H1 (cell line): ENCODE data around the gene GID8. TPM values are rescaled to one million over a fixed set of nuclear protein-coding genes. Genes with fewer than 3 reads are reported as not detected.

Experiments
- CTCF ChIA-PET: fragments of 300-600 bp; sonication (Branson Sonifier 250); formaldehyde crosslinking; loops from one replicate; lab custom pipeline; 2021; ENCODE audit not compliant: partially characterized antibody; lab: Charles Lee
- POLR2A ChIA-PET: fragments of 300-600 bp; sonication (Branson Sonifier 250); formaldehyde crosslinking; loops from one replicate; lab custom pipeline; 2021; ENCODE audit warnings: inconsistent platforms; ENCODE audit not compliant: partially characterized antibody; lab: Charles Lee
- DNase-seq, 2 experiments: peaks; one replicate each; pipeline versions ENCODE4 v3.0.0 to v3.0.0-alpha.2; 2010 to 2022; ENCODE audit warnings: low spot score in 2 of 2, low read depth in 1 of 2, mixed read lengths in 1 of 2
- FAIRE-seq: peaks from 2 replicates; lab custom pipeline; 2011; peaks lifted over from hg19 to GRCh38; lab: Jason Lieb, UNC
- H2AFZ ChIP-seq: 2 replicates; pipeline ENCODE4 v1.8.1; 2012; ENCODE audit warnings: low read length, inconsistent platforms
- H2AK5ac ChIP-seq: 2 replicates; pipeline ENCODE4 v1.6.1; 2013; ENCODE audit warnings: low read depth, low read length
- H2BK120ac ChIP-seq: replicated peaks from 2 replicates; pipeline ENCODE3; 2013; ENCODE audit warnings: low read depth, low read length, inconsistent platforms
- H2BK12ac ChIP-seq: 2 replicates; pipeline ENCODE4 v1.6.1; 2013; ENCODE audit warnings: low read depth, low read length
- H2BK15ac ChIP-seq: 2 replicates; pipeline ENCODE4 v1.6.1; 2013; ENCODE audit warnings: low read length
- H2BK20ac ChIP-seq: 2 replicates; pipeline ENCODE4 v1.6.1; 2013; ENCODE audit warnings: low read length
- H2BK5ac ChIP-seq: 2 replicates; pipeline ENCODE4 v1.6.1; 2013; ENCODE audit warnings: low read depth, low read length
- H3K14ac ChIP-seq: 2 replicates; pipeline ENCODE4 v1.6.1; 2013; ENCODE audit warnings: inconsistent platforms; ENCODE audit not compliant: insufficient read length
- H3K18ac ChIP-seq: 2 replicates; pipeline ENCODE4 v1.6.1; 2013; ENCODE audit warnings: low read length; ENCODE audit errors: extremely low read depth
- H3K23ac ChIP-seq: 2 replicates; pipeline ENCODE4 v1.6.1; 2013; ENCODE audit warnings: inconsistent platforms; ENCODE audit not compliant: insufficient read length
- H3K23me2 ChIP-seq: 2 replicates; pipeline ENCODE4 v1.6.1; 2013; ENCODE audit warnings: low read depth, low read length
- H3K27ac ChIP-seq: 2 replicates; pipeline ENCODE4 v1.6.1; 2011; ENCODE audit warnings: low read depth, low read length, inconsistent platforms
- H3K27me3 ChIP-seq, 4 experiments: replicated peaks in 1 of 4; 1 replicate in 1 of 4; 2 replicates in 3 of 4; pipeline versions ENCODE4 v1.6.1 to v1.8.1; 2011 to 2013; ENCODE audit warnings: low read length in 3 of 4, mild to moderate bottlenecking in 3 of 4, inconsistent platforms in 2 of 4, mixed read lengths in 2 of 4, moderate library complexity in 1 of 4; ENCODE audit not compliant: control insufficient read depth in 3 of 4, insufficient read depth in 3 of 4; ENCODE audit errors: extremely low read depth in 1 of 4
- H3K36me3 ChIP-seq, 4 experiments: 2 replicates each; pipeline versions ENCODE4 v1.6.1 to v1.8.1; 2011 to 2013; ENCODE audit warnings: mild to moderate bottlenecking in 4 of 4, low read length in 3 of 4, moderate library complexity in 2 of 4, control low read depth in 1 of 4, inconsistent platforms in 1 of 4; ENCODE audit not compliant: insufficient read depth in 4 of 4, control insufficient read depth in 2 of 4
- H3K4ac ChIP-seq: replicated peaks from 2 replicates; pipeline ENCODE3; 2013; ENCODE audit warnings: low read length, low read depth, mixed read lengths, inconsistent platforms; ENCODE audit not compliant: insufficient read length
- H3K4me1 ChIP-seq, 4 experiments: replicated peaks in 1 of 4; 1 replicate in 1 of 4; 2 replicates in 3 of 4; pipeline versions ENCODE4 v1.6.1 to v1.8.1; 2011 to 2013; ENCODE audit warnings: low read length in 3 of 4, inconsistent platforms in 2 of 4, mixed read lengths in 1 of 4; ENCODE audit not compliant: insufficient read depth in 4 of 4, control insufficient read depth in 3 of 4
- H3K4me2 ChIP-seq, 2 experiments: 2 replicates each; pipeline versions ENCODE4 v1.6.1 to v1.8.1; 2011 to 2013; ENCODE audit warnings: low read depth in 2 of 2, low read length in 2 of 2, control low read depth in 1 of 2, inconsistent platforms in 1 of 2, mild to moderate bottlenecking in 1 of 2; ENCODE audit not compliant: insufficient read depth in 1 of 2
- H3K4me3 ChIP-seq, 4 experiments: fragments of 200-600, 300-600 bp in 1 of 4; sonication (generic), shearing (Covaris generic), sonication (Bioruptor Twin) in 1 of 4; 2 replicates each; pipeline versions ENCODE4 v1.5.1 to v1.8.1; 2011 to 2016; ENCODE audit warnings: low read length in 4 of 4, low read depth in 3 of 4, control low read depth in 2 of 4, inconsistent platforms in 2 of 4, mild to moderate bottlenecking in 2 of 4, mixed read lengths in 1 of 4, moderate library complexity in 1 of 4; ENCODE audit not compliant: insufficient read depth in 2 of 4; ENCODE audit errors: extremely low read depth in 1 of 4
- H3K56ac ChIP-seq: replicated peaks from 2 replicates; pipeline ENCODE3; 2013; ENCODE audit warnings: low read depth, mild to moderate bottlenecking, mixed read lengths, low read length, inconsistent platforms; ENCODE audit not compliant: insufficient read length
- H3K79me1 ChIP-seq: 2 replicates; pipeline ENCODE4 v1.6.1; 2013; ENCODE audit warnings: low read depth, low read length, control low read depth
- H3K79me2 ChIP-seq, 2 experiments: 2 replicates each; pipeline versions ENCODE4 v1.6.1 to v1.8.1; 2012 to 2013; ENCODE audit warnings: low read length in 2 of 2, mild to moderate bottlenecking in 2 of 2, inconsistent platforms in 1 of 2; ENCODE audit not compliant: insufficient read depth in 2 of 2, control insufficient read depth in 1 of 2
- H3K9ac ChIP-seq, 4 experiments: replicated peaks in 1 of 4; 1 replicate in 1 of 4; 2 replicates in 3 of 4; pipeline versions ENCODE4 v1.6.1 to v1.8.1; 2011 to 2013; ENCODE audit warnings: low read depth in 3 of 4, low read length in 3 of 4, control low read depth in 2 of 4, mild to moderate bottlenecking in 2 of 4, moderate library complexity in 2 of 4, inconsistent platforms in 1 of 4; ENCODE audit errors: extremely low read depth in 1 of 4
- H3K9me3 ChIP-seq, 2 experiments: 2 replicates each; pipeline versions ENCODE4 v1.6.1 to v1.8.1; 2012 to 2013; ENCODE audit warnings: mild to moderate bottlenecking in 2 of 2, moderate library complexity in 2 of 2, control low read depth in 1 of 2, inconsistent platforms in 1 of 2, low read depth in 1 of 2, low read length in 1 of 2, mixed read lengths in 1 of 2; ENCODE audit not compliant: insufficient read depth in 2 of 2
- H4K20me1 ChIP-seq, 2 experiments: replicated peaks in 1 of 2; 2 replicates each; pipeline versions ENCODE3 to v1.8.1; 2011 to 2013; ENCODE audit warnings: inconsistent platforms in 2 of 2, low read length in 2 of 2, mild to moderate bottlenecking in 1 of 2; ENCODE audit not compliant: insufficient read depth in 2 of 2, control insufficient read depth in 1 of 2
- H4K5ac ChIP-seq: 2 replicates; pipeline ENCODE4 v1.6.1; 2013; ENCODE audit warnings: low read length, low read depth, mixed read lengths, inconsistent platforms; ENCODE audit not compliant: insufficient read length
- H4K8ac ChIP-seq: 2 replicates; pipeline ENCODE4 v1.8.0; 2013; ENCODE audit warnings: mild to moderate bottlenecking, moderate library complexity, low read length, inconsistent platforms; ENCODE audit not compliant: insufficient read depth; ENCODE audit errors: extremely low read depth
- H4K91ac ChIP-seq: replicated peaks from 2 replicates; pipeline ENCODE3; 2013; ENCODE audit warnings: low read length, mixed read lengths, inconsistent platforms; ENCODE audit not compliant: insufficient read length
- CBX8 ChIP-seq: fragments of 300-800, 300-1000 bp; sonication (generic); IDR thresholded peaks from 2 replicates; pipeline ENCODE4 v1.7.1; 2016; ENCODE audit warnings: low read depth, low read length, borderline replicate concordance
- CHD1 ChIP-seq: IDR thresholded peaks from 2 replicates; pipeline ENCODE4 v1.6.1; 2012; ENCODE audit warnings: low read depth, low read length, improper control_type of control experiment
- HDAC2 ChIP-seq, 2 experiments: fragments of 300-600 bp in 1 of 2; sonication (generic) in 1 of 2; IDR thresholded peaks; 2 replicates each; pipeline ENCODE4 v1.6.1; 2011 to 2012; ENCODE audit warnings: low read depth in 2 of 2, low read length in 2 of 2, mild to moderate bottlenecking in 2 of 2, moderate library complexity in 2 of 2, borderline replicate concordance in 1 of 2, inconsistent platforms in 1 of 2
- JUN ChIP-seq: IDR thresholded peaks from 2 replicates; pipeline ENCODE4 v1.6.1; 2011; ENCODE audit warnings: low read depth, mild to moderate bottlenecking, improper control_type of control experiment, low read length
- KDM1A ChIP-seq: fragments of 200-600, 300-600 bp; sonication (generic); IDR thresholded peaks from 2 replicates; pipeline ENCODE4 v1.7.1; 2016; ENCODE audit warnings: mild to moderate bottlenecking, low read length, borderline replicate concordance
- KDM5A ChIP-seq: fragments of 200-600 bp; IDR thresholded peaks from 2 replicates; pipeline ENCODE4 v1.7.1; 2012; ENCODE audit warnings: mild to moderate bottlenecking, low read length, inconsistent platforms, mixed read lengths
- POLR2A ChIP-seq, 2 experiments: IDR thresholded peaks; 1 replicate in 1 of 2; 2 replicates in 1 of 2; pipeline ENCODE4 v1.6.1; 2011; ENCODE audit warnings: low read depth in 2 of 2, low read length in 2 of 2, mild to moderate bottlenecking in 2 of 2; ENCODE audit errors: control extremely low read depth in 1 of 2
- RAD21 ChIP-seq, 2 experiments: IDR thresholded peaks in 1 of 2; conservative IDR thresholded peaks in 1 of 2; 2 replicates each; pipeline ENCODE4 v1.6.1; 2011; ENCODE audit warnings: low read depth in 2 of 2, low read length in 2 of 2, improper control_type of control experiment in 1 of 2, inconsistent platforms in 1 of 2, mild to moderate bottlenecking in 1 of 2, moderate library complexity in 1 of 2
- TAF1 ChIP-seq: IDR thresholded peaks from 2 replicates; pipeline ENCODE4 v1.6.1; 2011; ENCODE audit warnings: mild to moderate bottlenecking, low read depth, low read length
- YY1 ChIP-seq: IDR thresholded peaks from 2 replicates; pipeline ENCODE4 v1.6.1; 2011; ENCODE audit warnings: low read depth, mild to moderate bottlenecking, low read length
- ZNF274 ChIP-seq: IDR thresholded peaks from 2 replicates; pipeline ENCODE4 v1.7.0; 2012; ENCODE audit warnings: low read length, borderline replicate concordance; ENCODE audit errors: extremely low read depth
- WGBS, 2 experiments: shearing (Covaris generic) in 1 of 2; methylation state at CpG; one replicate each; pipeline versions ENCODE4 v1.1.6 to v1.1.7; 2013 to 2015; ENCODE audit warnings: low lambda C conversion rate in 2 of 2, mixed read lengths in 2 of 2, inconsistent platforms in 1 of 2, low coverage in 1 of 2, missing lambda C conversion rate in 1 of 2; ENCODE audit not compliant: insufficient replicate concordance in 2 of 2, insufficient coverage in 1 of 2, insufficient read length in 1 of 2; ENCODE audit errors: extremely low coverage in 1 of 2, missing lambda C conversion rate in 1 of 2; 5-methylcytosine and 5-hydroxymethylcytosine counted together
- polyA plus RNA-seq, 7 experiments: library from polyadenylated mRNA; depleted of rRNA in 3 of 7; stranded (reverse) in 5 of 7; unstranded in 2 of 7; fragments of >200 nt in 5 of 7; fragments of 200-250 nt in 2 of 7; gene quantifications; 1 replicate in 5 of 7; 2 replicates in 1 of 7; 4 replicates in 1 of 7; pipeline versions ENCODE4 v1.2.1 to v1.2.3, GENCODE V29; 2011 to 2013; ENCODE audit warnings: missing spikeins in 2 of 7, mixed read lengths in 2 of 7
- total RNA-seq: library from RNA; stranded (reverse); fragmentation: NEBNext Ultra II Directional; extraction: Animal tissue kit (Norgen Biotek cat#: 25700); gene quantifications from 2 replicates; pipeline ENCODE4 v1.2.1, GENCODE V29; 2021

GID8 gene
- total and polyA plus RNA-seq, 2 of the 8 experiments (the other 6 are each of a cell fraction or from before 2014, with no cell fraction given): 39.7 to 72.9 TPM

GRCh38 chr20:62987114-62987513 lies 49.2 kb downstream of the GID8 start:
- Histone ChIP-seq H3K9ac (no peak overlapping the region), H3K27ac (no peak overlapping the region), H3K36me3 (no peaks in the 10 kb centered on the region), H3K9me3 (no peaks in the 10 kb centered on the region), H3K79me2 (no peaks in the 10 kb centered on the region), H2BK5ac (peak overlapping the region; percentile 75; the same call in 1 of the 2 replicates), H3K4me2 (0 out of 4 replicates have a peak overlapping the region, but pooled peaks of 1 of the 2 experiments have one; percentile 6), H3K18ac (0 out of 2 replicates have a peak overlapping the region, but pooled peaks have one; percentile 10), H3K56ac (no peak overlapping the region), H4K8ac (peak overlapping the region; percentile 76; the same call in 1 of the 2 replicates), H3K23ac (no peak overlapping the region), H3K14ac (no peak overlapping the region), H4K20me1 (no peaks in the 10 kb centered on the region), H2BK15ac (no peak overlapping the region), H2AFZ (no peak overlapping the region), H3K4ac (no peak overlapping the region), H2AK5ac (no peak overlapping the region), H3K4me1 (peaks cover 0 to 16% (median 5%) of the 10 kb centered on the region in 4 experiments; a peak in 5 of 7 replicates), H3K4me3 (no peak overlapping the region), H4K91ac (no peak overlapping the region), H2BK20ac (no peak overlapping the region), H3K27me3 (no peaks in the 10 kb centered on the region), H2BK120ac (no peak overlapping the region), H3K79me1 (no peaks in the 10 kb centered on the region; the same call in 1 of the 2 replicates), H4K5ac (no peak overlapping the region), H3K23me2 (no peaks in the 10 kb centered on the region), H2BK12ac (peak overlapping the region; percentile 84; the same call in 1 of the 2 replicates)
- 76% methylated on average over 9 of the region's 10 CpGs; no CpG with 5 or more reads in 1 of the 2 experiments for WGBS, 2 experiments
- DNase-seq (no peak), FAIRE-seq (no peak)
- ChIA-PET CTCF (interaction anchor here (0.8 to 1.4 kb wide), 5 partner anchors 8 to 179 kb away, joined by 3 to 5 read pairs (median 4); partner anchors contain the start of gene BHLHE23), POLR2A (interaction anchor here (1.0 to 1.3 kb wide), 2 partner anchors 26 to 49 kb away, joined by 3 read pairs; partner anchors contain the start of gene GID8)
- no peak for TF ChIP-seq CBX8
- no peak for TF ChIP-seq YY1
- no peak for TF ChIP-seq TAF1
- no peak for TF ChIP-seq RAD21 (IDR thresholded peaks at IDR 0.05 in 1 of 2, conservative IDR thresholded peaks at IDR 0.05 in 1 of 2; ENCODE audit: low read depth in 2 of 2, low read length in 2 of 2)
- TF ChIP-seq CHD1: no peak
- no peak for TF ChIP-seq POLR2A (IDR thresholded peaks at IDR 0.05; ENCODE audit: control extremely low read depth in 1 of 2, low read depth in 2 of 2, low read length in 2 of 2)
- no peak for TF ChIP-seq KDM5A
- no peak for TF ChIP-seq KDM1A
- no peak for TF ChIP-seq HDAC2 (IDR thresholded peaks at IDR 0.05; ENCODE audit: borderline replicate concordance in 1 of 2, low read depth in 2 of 2, low read length in 2 of 2)
- no peak for TF ChIP-seq ZNF274
- TF ChIP-seq JUN: no peak
